Aorta (tissue), 5 donors: ENCODE results near the gene PCDH15. TPM values are rescaled to one million over a fixed set of nuclear protein-coding genes. Genes with fewer than 3 reads are reported as not detected.

Experiments
- ATAC-seq: fragments of 200-7000 bp; cut with Tn5 transposase; one replicate; pipeline ENCODE4 v1.9.1; 2022; ENCODE audit warnings: moderate library complexity; ENCODE audit not compliant: low FRiP score
- DNase-seq, 2 donors: peaks; one replicate each; pipeline ENCODE4 v3.0.0-alpha.2; 2020
- H3K27ac ChIP-seq, 2 donors: one replicate each; pipeline ENCODE4 v1.5.1; 2013; ENCODE audit warnings: low read length in 2 of 2, mild to moderate bottlenecking in 2 of 2, moderate library complexity in 2 of 2, control low read depth in 1 of 2, inconsistent platforms in 1 of 2, low read depth in 1 of 2
- H3K27me3 ChIP-seq, 2 donors: one replicate each; pipeline ENCODE4 v1.6.1; 2013; ENCODE audit warnings: control low read depth in 1 of 2, low read length in 1 of 2, mild to moderate bottlenecking in 1 of 2, moderate library complexity in 1 of 2; ENCODE audit not compliant: insufficient read depth in 2 of 2, control insufficient read depth in 1 of 2
- H3K36me3 ChIP-seq, 2 donors: one replicate each; pipeline ENCODE4 v1.6.1; 2013; ENCODE audit warnings: control low read depth in 1 of 2, low read length in 1 of 2, mild to moderate bottlenecking in 1 of 2; ENCODE audit not compliant: insufficient read depth in 2 of 2, control insufficient read depth in 1 of 2
- H3K4me1 ChIP-seq, 2 donors: one replicate each; pipeline ENCODE4 v1.6.1; 2013; ENCODE audit warnings: low read length in 2 of 2, control low read depth in 1 of 2, mild to moderate bottlenecking in 1 of 2, moderate library complexity in 1 of 2; ENCODE audit not compliant: insufficient read depth in 2 of 2, control insufficient read depth in 1 of 2
- H3K4me3 ChIP-seq, 2 donors: one replicate each; pipeline ENCODE4 v1.5.1; 2013; ENCODE audit warnings: low read length in 2 of 2, control low read depth in 1 of 2, mild to moderate bottlenecking in 1 of 2
- H3K9me3 ChIP-seq: one replicate; pipeline ENCODE4 v1.6.1; 2013; ENCODE audit warnings: mild to moderate bottlenecking, low read length; ENCODE audit not compliant: control insufficient read depth
- WGBS, 2 donors: extraction: QIAGEN DNeasy Blood & Tissue Kit; methylation state at CpG; one replicate each; pipeline ENCODE4 v1.1.7; 2013; 5-methylcytosine and 5-hydroxymethylcytosine counted together
- intact Hi-C, 2 donors: fragments of 100-400 bp; cut with DNase I; formaldehyde crosslinking; loops; one replicate each; pipeline versions ENCODE4 v1.14.2 to v1.15.0; 2022
- polyA plus RNA-seq, 2 donors: library from polyadenylated mRNA; stranded (reverse); fragments of 200-250 nt; gene quantifications; one replicate each; pipeline ENCODE4 v1.2.3, GENCODE V29; 2013
- total RNA-seq, 2 donors: library from RNA; stranded (reverse); fragmentation: NEBNext Ultra II Directional; extraction: Animal tissue kit (Norgen Biotek cat#: 25700); gene quantifications; one replicate each; pipeline ENCODE4 v1.2.1, GENCODE V29; 2021
- donor health status: healthy with polysubstance abuse.
- donor health status: Bipolar disorder and iron deficiency.
- donor health status: DM: no; HTN: no; CAD: no.
- donor health status: DM: no; HTN: no; CAD: no.
- donor health status: DM: yes; HTN: yes; CAD: no.

PCDH15 gene
- total and polyA plus RNA-seq, 4 donors = 0.09 TPM; not detected in 3

- H3K36me3 ChIP-seq = no peaks in the 10 kb centered on the region
- ATAC-seq (no peak), DNase-seq (no peak)
- H3K27ac ChIP-seq = no peak overlapping the region
- 55 to 64% methylated on average over 1 of the region's 1 CpG for WGBS, 2 donors
- H3K4me1 ChIP-seq = no peaks in the 10 kb centered on the region
- no peaks in the 10 kb centered on the region for H3K9me3 ChIP-seq
- intact Hi-C loops = no loop called here
- no peaks in the 10 kb centered on the region for H3K27me3 ChIP-seq
- H3K4me3 ChIP-seq = no peak overlapping the region
Observed at GRCh38 chr10:54799506-54799905, 1.5 kb downstream of the PCDH15 start.

- no peak for DNase-seq
- Histone ChIP-seq H3K27me3 (no peaks in the 10 kb centered on the region), H3K27ac (no peak overlapping the region), H3K4me1 (no peaks in the 10 kb centered on the region), H3K36me3 (no peaks in the 10 kb centered on the region), H3K4me3 (no peak overlapping the region), H3K9me3 (peaks cover 1% of the 10 kb centered on the region)
- WGBS, 2 donors = 44 to 50% methylated on average over 9 of the region's 9 CpGs
- no peak for ATAC-seq
- intact Hi-C loops = no loop called here
Observed at GRCh38 chr10:54797636-54798321, 3.3 kb downstream of the PCDH15 start.

- Histone ChIP-seq H3K36me3 (no peaks in the 10 kb centered on the region), H3K4me3 (no peak overlapping the region), H3K27me3 (no peaks in the 10 kb centered on the region), H3K9me3 (peaks cover 1% of the 10 kb centered on the region), H3K27ac (no peak overlapping the region), H3K4me1 (no peaks in the 10 kb centered on the region)
- ATAC-seq (no peak), DNase-seq (no peak)
- intact Hi-C loops = no loop called here
- 53 to 58% methylated on average over 3 of the region's 3 CpGs for WGBS, 2 donors
Observed at GRCh38 chr10:54796881-54797280, 4.2 kb downstream of the PCDH15 start.

GRCh38 chr10:54776622-54777021, 24.4 kb downstream of the PCDH15 start:
- Histone ChIP-seq H3K9me3 (no peaks in the 10 kb centered on the region), H3K36me3 (no peaks in the 10 kb centered on the region), H3K27me3 (no peaks in the 10 kb centered on the region), H3K4me1 (no peaks in the 10 kb centered on the region), H3K4me3 (no peak overlapping the region), H3K27ac (no peak overlapping the region)
- no peak for DNase-seq
- 81 to 87% methylated on average over 4 of the region's 4 CpGs for WGBS, 2 donors
- intact Hi-C loops = no loop called here
- ATAC-seq = no peak

DNA sequence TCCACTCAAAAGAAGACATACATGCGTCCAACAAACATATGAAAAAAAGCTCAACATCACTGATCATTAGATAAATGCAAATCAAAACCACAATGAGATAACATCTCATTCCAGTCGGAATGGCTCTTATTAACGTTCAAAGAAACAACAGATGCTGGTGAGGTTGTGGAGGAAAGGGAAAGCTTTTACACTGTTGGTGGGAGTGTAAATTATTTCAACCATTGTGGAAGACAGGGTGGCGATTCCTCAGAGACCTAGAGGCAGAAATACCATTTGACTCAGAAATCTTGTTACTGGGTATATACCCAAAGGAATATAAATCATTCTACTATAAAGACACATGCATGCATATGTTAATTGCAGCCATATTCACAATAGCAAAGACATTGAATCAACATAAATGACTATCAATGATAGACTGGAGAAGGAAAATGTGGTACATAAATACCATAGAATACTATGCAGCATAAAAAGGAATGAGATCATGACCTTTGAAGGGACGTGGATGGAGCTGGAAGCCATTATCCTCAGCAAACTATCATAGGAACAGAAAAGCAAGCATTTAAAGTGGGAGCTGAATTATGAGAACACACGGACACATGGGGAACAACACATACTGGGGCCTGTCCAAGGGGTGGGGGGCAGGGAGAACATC, 28.4 kb downstream of the PCDH15 start:
- ATAC-seq = no peak
- Histone ChIP-seq H3K9me3 (no peaks in the 10 kb centered on the region), H3K27me3 (no peaks in the 10 kb centered on the region), H3K36me3 (no peaks in the 10 kb centered on the region), H3K4me1 (no peaks in the 10 kb centered on the region), H3K4me3 (no peak overlapping the region), H3K27ac (no peak overlapping the region)
- no peak for DNase-seq
- 65 to 68% methylated on average over 6 of the region's 6 CpGs for WGBS, 2 donors
- intact Hi-C loops = no loop called here

GRCh38 chr10:54769051-54769450, 32.0 kb downstream of the PCDH15 start:
- no peak for DNase-seq
- H3K4me1 ChIP-seq = no peaks in the 10 kb centered on the region
- no peaks in the 10 kb centered on the region for H3K9me3 ChIP-seq
- no peak overlapping the region for H3K4me3 ChIP-seq
- intact Hi-C loops = no loop called here
- H3K27ac ChIP-seq = no peak overlapping the region
- H3K27me3 ChIP-seq = no peaks in the 10 kb centered on the region
- no peaks in the 10 kb centered on the region for H3K36me3 ChIP-seq
- ATAC-seq = no peak
- WGBS, 2 donors = 55% methylated on average over 2 of the region's 2 CpGs

GRCh38 chr10:54758791-54759190, 42.2 kb downstream of the PCDH15 start:
- intact Hi-C loops = no loop called here
- no peaks in the 10 kb centered on the region for H3K4me1 ChIP-seq
- 2 to 11% methylated on average over 2 of the region's 2 CpGs for WGBS, 2 donors
- no peaks in the 10 kb centered on the region for H3K27me3 ChIP-seq
- H3K9me3 ChIP-seq = no peaks in the 10 kb centered on the region
- ATAC-seq (no peak), DNase-seq (no peak)
- H3K36me3 ChIP-seq = no peaks in the 10 kb centered on the region
- no peak overlapping the region for H3K27ac ChIP-seq
- H3K4me3 ChIP-seq = no peak overlapping the region

GRCh38 chr10:54749623-54750022, 51.4 kb downstream of the PCDH15 start:
- intact Hi-C loops = no loop called here
- no peaks in the 10 kb centered on the region for H3K4me1 ChIP-seq
- no peaks in the 10 kb centered on the region for H3K27me3 ChIP-seq
- H3K27ac ChIP-seq = no peak overlapping the region
- 65 to 75% methylated on average over 1 of the region's 1 CpG for WGBS, 2 donors
- DNase-seq (no peak), ATAC-seq (no peak)
- H3K9me3 ChIP-seq = no peaks in the 10 kb centered on the region
- H3K4me3 ChIP-seq = no peak overlapping the region
- H3K36me3 ChIP-seq = no peaks in the 10 kb centered on the region

DNA sequence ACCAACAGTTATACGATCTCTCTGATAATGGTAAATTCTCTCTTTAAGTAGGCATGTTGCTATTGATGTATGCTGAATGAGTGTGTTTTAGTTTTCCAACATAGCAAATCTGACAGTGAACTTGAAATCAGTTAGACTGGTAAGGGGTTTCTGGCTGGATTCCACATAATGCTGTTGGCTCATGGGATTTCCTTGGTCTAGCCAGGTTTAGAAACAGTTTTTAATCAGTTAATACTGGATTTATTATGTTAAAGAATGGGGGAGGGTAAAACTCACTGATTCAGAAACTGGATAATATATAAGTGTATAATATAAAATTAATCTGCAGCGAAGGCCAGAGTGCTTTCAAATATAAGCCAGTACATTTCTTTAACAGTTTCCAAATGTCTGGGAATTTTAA, 55.6 kb downstream of the PCDH15 start:
- no peaks in the 10 kb centered on the region for H3K27me3 ChIP-seq
- intact Hi-C loops = no loop called here
- ATAC-seq (no peak), DNase-seq (no peak)
- H3K9me3 ChIP-seq = no peaks in the 10 kb centered on the region
- WGBS, 2 donors = 31 to 33% methylated on average over 2 of the region's 2 CpGs
- H3K4me1 ChIP-seq = no peaks in the 10 kb centered on the region
- H3K27ac ChIP-seq = no peak overlapping the region
- H3K36me3 ChIP-seq = no peaks in the 10 kb centered on the region
- H3K4me3 ChIP-seq = no peak overlapping the region
